Thymus (tissue), 11 donors: Measurements from ENCODE around the gene TIA1. TPM values are rescaled to one million over a fixed set of nuclear protein-coding genes. Genes with fewer than 3 reads are reported as not detected.
"Not testable (repeated sequence)": the region's sequence is repeated elsewhere in the genome, so short reads cannot be mapped to it uniquely, and the experiment has no call there.

ENCODE experiments used
- DNase-seq, 9 donors: peaks; one replicate each; pipeline ENCODE4 v3.0.0-alpha.2; 2013; ENCODE audit warnings: low spot score in 9 of 9, low read depth in 6 of 9, missing footprints in 1 of 9
- H3K27ac ChIP-seq, 2 donors: one replicate each; pipeline ENCODE4 v1.5.1; 2013; ENCODE audit warnings: control low read depth in 1 of 2, low read depth in 1 of 2, low read length in 1 of 2, mild to moderate bottlenecking in 1 of 2, moderate library complexity in 1 of 2
- H3K27me3 ChIP-seq, 2 donors: one replicate each; pipeline ENCODE4 v1.5.1; 2013; ENCODE audit warnings: low read length in 1 of 2; ENCODE audit not compliant: control insufficient read depth in 2 of 2, insufficient read depth in 1 of 2
- H3K36me3 ChIP-seq, 2 donors: one replicate each; pipeline ENCODE4 v1.5.1; 2013; ENCODE audit warnings: low read length in 1 of 2, mild to moderate bottlenecking in 1 of 2, moderate library complexity in 1 of 2; ENCODE audit not compliant: control insufficient read depth in 2 of 2, insufficient read depth in 2 of 2
- H3K4me1 ChIP-seq, 2 donors: one replicate each; pipeline ENCODE4 v1.5.1; 2013; ENCODE audit warnings: low read length in 2 of 2; ENCODE audit not compliant: control insufficient read depth in 2 of 2, insufficient read depth in 2 of 2
- H3K4me3 ChIP-seq, 2 donors: one replicate each; pipeline ENCODE4 v1.5.1; 2013; ENCODE audit warnings: low read length in 2 of 2, control low read depth in 1 of 2, mild to moderate bottlenecking in 1 of 2
- H3K9me3 ChIP-seq, 2 donors: one replicate each; pipeline ENCODE4 v1.5.1; 2013; ENCODE audit warnings: low read length in 1 of 2, mild to moderate bottlenecking in 1 of 2; ENCODE audit not compliant: control insufficient read depth in 2 of 2, insufficient read depth in 1 of 2
- WGBS: extraction: QIAGEN DNeasy Blood & Tissue Kit; methylation state at CpG from one replicate; pipeline ENCODE4 v1.1.7; 2013; 5-methylcytosine and 5-hydroxymethylcytosine counted together
- polyA plus RNA-seq: library from polyadenylated mRNA; stranded (reverse); fragments of 200-250 nt; gene quantifications from one replicate; pipeline ENCODE4 v1.2.3, GENCODE V29; 2013
- total RNA-seq: library from RNA; stranded (reverse); fragments of 120-200 nt; gene quantifications from one replicate; pipeline ENCODE4 v1.2.4, GENCODE V29; 2013
- donor health status: healthy.

TIA1 gene
- total and polyA plus RNA-seq, 2 donors = 186 to 197 TPM

DNA sequence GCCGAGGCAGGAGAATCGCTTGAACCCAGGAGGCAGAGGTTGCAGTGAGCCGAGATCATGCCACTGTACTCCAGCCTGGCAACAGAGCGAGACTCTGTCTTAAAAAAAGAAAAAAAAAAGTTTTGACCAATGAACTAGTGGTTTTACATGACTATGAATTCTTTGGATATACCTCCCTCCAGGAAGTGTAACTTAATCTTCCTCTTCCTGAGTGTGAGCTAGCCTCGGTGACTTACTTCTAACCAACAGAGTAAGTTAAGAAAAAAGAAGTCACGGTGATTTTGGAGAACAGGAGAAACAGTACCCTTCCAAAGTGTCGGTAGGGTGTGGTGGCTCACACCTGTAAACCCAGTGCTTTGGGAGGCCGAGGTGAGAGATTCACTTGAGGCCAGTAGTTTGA, 7.1 kb downstream of the TIA1 start:
- Histone ChIP-seq H3K27me3 (no peaks in the 10 kb centered on the region), H3K4me3 (no peak overlapping the region), H3K9me3 (no peaks in the 10 kb centered on the region), H3K36me3 (peaks cover 19 to 40% of the 10 kb centered on the region in 2 donors), H3K27ac (no peak overlapping the region), H3K4me1 (peaks cover 4 to 9% of the 10 kb centered on the region in 2 donors)
- WGBS = 94% methylated on average over 8 of the region's 8 CpGs
- no peak for DNase-seq

DNA sequence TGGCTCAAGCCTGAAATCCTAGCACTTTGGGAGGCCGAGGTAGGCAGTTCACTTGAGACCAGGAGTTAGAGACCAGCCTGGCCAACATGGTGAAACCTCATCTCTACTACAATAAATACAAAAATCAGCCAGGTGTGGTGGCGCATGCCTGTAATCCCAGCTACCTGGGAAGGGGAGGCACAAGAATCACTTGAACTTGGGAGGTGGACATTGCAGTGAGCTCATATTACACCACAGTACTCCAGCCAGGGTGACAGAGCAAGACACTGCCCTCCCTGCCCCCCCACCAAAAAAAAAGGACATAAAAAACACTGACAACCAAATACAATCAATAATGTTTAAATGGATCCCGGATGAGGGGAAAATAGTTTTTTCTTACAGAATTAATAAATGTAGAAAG, 7.8 kb downstream of the TIA1 start:
- WGBS = 97% methylated on average over 3 of the region's 3 CpGs
- Histone ChIP-seq H3K4me3 (no peak overlapping the region), H3K27ac (no peak overlapping the region), H3K9me3 (no peaks in the 10 kb centered on the region), H3K27me3 (no peaks in the 10 kb centered on the region), H3K4me1 (peaks cover 2 to 4% of the 10 kb centered on the region in 2 donors), H3K36me3 (peaks cover 22 to 44% of the 10 kb centered on the region in 2 donors)
- no peak for DNase-seq

GRCh38 chr2:70233926-70234325, 14.5 kb downstream of the TIA1 start:
- peaks cover 36 to 70% of the 10 kb centered on the region in 2 donors for H3K36me3 ChIP-seq

GRCh38 chr2:70226781-70227180, 21.6 kb downstream of the TIA1 start:
- no peak for DNase-seq
- WGBS = 96% methylated on average over 2 of the region's 2 CpGs
- Histone ChIP-seq H3K9me3 (no peaks in the 10 kb centered on the region), H3K27me3 (no peaks in the 10 kb centered on the region), H3K36me3 (peaks cover 32 to 80% of the 10 kb centered on the region in 2 donors), H3K27ac (no peak overlapping the region), H3K4me1 (no peaks in the 10 kb centered on the region), H3K4me3 (no peak overlapping the region)

More at GRCh38 chr2:70233926-70234325, 14.5 kb downstream of the TIA1 start:
- H3K27me3 ChIP-seq = no peaks in the 10 kb centered on the region
- no peaks in the 10 kb centered on the region for H3K9me3 ChIP-seq
- DNase-seq = no peak
- no peak overlapping the region for H3K4me3 ChIP-seq
- WGBS = 97% methylated on average over 3 of the region's 3 CpGs
- H3K4me1 ChIP-seq = no peaks in the 10 kb centered on the region
- H3K27ac ChIP-seq = no peak overlapping the region

DNA sequence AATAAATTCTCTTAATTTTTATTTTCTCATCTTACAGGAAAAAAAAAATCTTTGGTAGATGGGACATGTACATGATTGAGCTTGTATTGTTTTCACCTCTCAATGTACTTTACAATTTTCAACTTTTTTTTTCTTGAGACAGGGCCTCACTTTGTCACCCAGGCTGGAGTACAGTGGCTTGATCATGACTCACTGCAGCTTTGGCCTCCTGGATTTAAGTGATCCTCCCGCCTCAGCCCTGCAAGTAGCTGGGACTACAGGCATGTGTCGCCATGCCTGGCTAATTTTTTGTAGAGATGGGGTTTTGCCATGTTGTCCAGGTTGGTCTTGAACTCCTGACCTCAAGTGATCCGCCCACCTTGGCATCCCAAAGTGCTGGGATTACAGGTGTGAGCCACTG, 25.1 kb downstream of the TIA1 start:
- H3K9me3 ChIP-seq, H3K4me1 ChIP-seq, H3K4me3 ChIP-seq, DNase-seq, H3K27ac ChIP-seq, H3K27me3 ChIP-seq: not testable (repeated sequence)
- H3K36me3 ChIP-seq = peaks cover 42 to 76% of the 10 kb centered on the region in 2 donors
- 98% methylated on average over 3 of the region's 3 CpGs for WGBS

DNA sequence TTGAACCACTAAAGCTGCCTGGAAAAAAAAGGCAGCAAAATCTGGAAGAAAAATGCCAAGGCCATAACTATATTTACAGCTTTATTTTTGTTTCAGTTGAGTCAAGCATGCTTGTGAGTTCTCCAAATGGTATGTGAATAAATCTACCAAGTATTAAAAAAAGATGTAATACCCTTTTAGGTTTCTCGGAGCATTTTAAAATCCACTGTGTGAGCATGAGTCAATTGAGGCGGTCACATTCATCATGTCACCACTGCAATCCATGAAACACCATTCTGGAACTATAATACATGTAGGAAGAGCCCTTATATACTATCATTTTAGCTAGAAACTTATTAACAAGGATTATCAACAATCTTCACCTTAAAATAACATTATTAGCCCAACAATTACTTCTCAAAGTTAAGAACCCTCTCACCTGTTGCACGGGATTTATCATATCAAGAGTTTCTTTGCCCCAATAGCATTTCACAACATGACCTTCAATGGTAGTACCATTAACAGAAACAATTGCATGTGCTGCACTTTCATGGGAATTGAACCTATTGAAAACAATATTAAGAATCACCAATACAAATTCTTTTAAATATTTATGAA, 33.4 kb downstream of the TIA1 start:
- DNase-seq = no peak
- Histone ChIP-seq H3K27me3 (no peaks in the 10 kb centered on the region), H3K4me3 (no peak overlapping the region), H3K9me3 (no peaks in the 10 kb centered on the region), H3K27ac (no peak overlapping the region), H3K36me3 (peaks cover 36 to 83% of the 10 kb centered on the region in 2 donors), H3K4me1 (no peaks in the 10 kb centered on the region)
- 98% methylated on average over 3 of the region's 3 CpGs for WGBS

- Histone ChIP-seq H3K4me1 (no peaks in the 10 kb centered on the region), H3K27me3 (no peaks in the 10 kb centered on the region), H3K27ac (no peak overlapping the region), H3K36me3 (peaks cover 29 to 76% of the 10 kb centered on the region in 2 donors), H3K4me3 (no peak overlapping the region), H3K9me3 (no peaks in the 10 kb centered on the region)
- 97% methylated on average over 1 of the region's 1 CpG for WGBS
- DNase-seq = no peak
Measured at GRCh38 chr2:70214365-70214764, 34.1 kb downstream of the TIA1 start.

DNA sequence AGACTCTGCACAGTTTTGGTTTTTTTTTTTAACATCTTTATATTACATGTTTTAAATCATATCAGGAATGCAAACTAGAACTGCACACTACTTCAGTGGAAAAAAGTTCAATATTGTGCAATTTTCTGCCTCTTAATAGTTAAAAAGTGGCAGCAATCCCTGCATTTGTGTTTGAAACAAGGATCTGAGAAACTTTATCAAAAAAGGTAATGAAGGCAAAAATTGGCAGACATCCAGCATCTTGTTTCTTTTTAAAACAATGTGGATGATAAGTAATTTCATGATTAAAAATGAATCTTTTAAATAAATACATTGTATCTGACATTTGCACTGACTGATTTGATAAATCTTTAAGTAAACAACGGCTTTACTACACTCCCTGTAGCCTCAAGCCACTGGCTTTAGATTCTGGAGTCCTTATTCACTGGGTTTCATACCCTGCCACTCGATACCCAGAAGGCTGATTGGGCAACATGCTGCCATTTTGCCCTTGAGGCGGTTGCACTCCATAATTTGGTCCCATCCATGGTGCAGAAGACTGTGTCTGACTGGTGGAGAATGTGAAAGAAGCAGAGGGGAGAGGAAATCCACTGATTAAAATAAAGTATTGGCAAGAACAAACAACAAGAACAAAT, 36.0 kb downstream of the TIA1 start:
- Histone ChIP-seq H3K27me3 (no peaks in the 10 kb centered on the region), H3K4me1 (no peaks in the 10 kb centered on the region), H3K27ac (no peak overlapping the region), H3K9me3 (no peaks in the 10 kb centered on the region), H3K4me3 (no peak overlapping the region), H3K36me3 (peaks cover 24 to 63% of the 10 kb centered on the region in 2 donors)
- no peak for DNase-seq
- WGBS = 97% methylated on average over 3 of the region's 3 CpGs

- Histone ChIP-seq H3K27ac (no peak overlapping the region), H3K36me3 (peaks cover 24 to 55% of the 10 kb centered on the region in 2 donors), H3K9me3 (no peaks in the 10 kb centered on the region), H3K4me1 (no peaks in the 10 kb centered on the region), H3K27me3 (no peaks in the 10 kb centered on the region), H3K4me3 (no peak overlapping the region)
- 98% methylated on average over 2 of the region's 2 CpGs for WGBS
- no peak for DNase-seq
Measured at GRCh38 chr2:70211595-70211994, 36.8 kb downstream of the TIA1 start.
